HG02642 (cell line): ENCODE results near the gene PITPNM3.

ENCODE experiments used
- ATAC-seq: cut with Tn5 transposase; IDR thresholded peaks from one replicate; pipeline ENCODE4 v1.9.1; 2021; ENCODE audit warnings: mild to moderate bottlenecking; ENCODE audit not compliant: unreplicated experiment, poor library complexity

Gene PITPNM3

GRCh38 chr17:6470146-6470718 is 86.1 kb downstream of the PITPNM3 start:
- no peak for ATAC-seq

- no peak for ATAC-seq
These were observed 88.1 kb downstream of the PITPNM3 start for GRCh38 chr17:6468051-6468790.

GRCh38 chr17:6467567-6467966 is 88.8 kb downstream of the PITPNM3 start:
- ATAC-seq: no peak

GRCh38 chr17:6465206-6466003 is 91.0 kb downstream of the PITPNM3 start:
- ATAC-seq: no peak

GRCh38 chr17:6464446-6465041 is 91.8 kb downstream of the PITPNM3 start:
- ATAC-seq: no peak

- no peak for ATAC-seq
These were observed 92.5 kb downstream of the PITPNM3 start for GRCh38 chr17:6463616-6464445.

GRCh38 chr17:6462692-6463091 is 93.7 kb downstream of the PITPNM3 start:
- ATAC-seq: no peak

- ATAC-seq: no peak
These were observed 94.4 kb downstream of the PITPNM3 start for GRCh38 chr17:6461792-6462524.

GRCh38 chr17:6461246-6461645 is 95.1 kb downstream of the PITPNM3 start:
- ATAC-seq: no peak

GRCh38 chr17:6460531-6461161 is 95.7 kb downstream of the PITPNM3 start:
- ATAC-seq: no peak

- ATAC-seq: no peak
These were observed 97.8 kb downstream of the PITPNM3 start for GRCh38 chr17:6458460-6458950.

- ATAC-seq: no peak
These were observed 98.5 kb downstream of the PITPNM3 start for GRCh38 chr17:6457688-6458459.

- no peak for ATAC-seq
These were observed 99.3 kb downstream of the PITPNM3 start for GRCh38 chr17:6456914-6457687.

GRCh38 chr17:6456321-6456720 is 100.0 kb downstream of the PITPNM3 start:
- no peak for ATAC-seq

GRCh38 chr17:6455321-6455705 is 101.0 kb downstream of the PITPNM3 start:
- no peak for ATAC-seq

GRCh38 chr17:6454495-6455320 is 101.6 kb downstream of the PITPNM3 start:
- ATAC-seq: no peak
